CD8-positive, alpha-beta memory T cell (primary cell): ENCODE data around the gene TRRAP. TPM values are rescaled to one million over a fixed set of nuclear protein-coding genes. Genes with fewer than 3 reads are reported as not detected.

ENCODE experiments used
- CTCF ChIA-PET: fragments of 350-600 bp; sonication (Branson Sonifier 250); formaldehyde crosslinking; loops from one replicate; lab custom pipeline; 2021; ENCODE audit warnings: antibody characterized with exemption; lab: Charles Lee
- POLR2A ChIA-PET: fragments of 350-600 bp; sonication (Branson Sonifier 250); formaldehyde crosslinking; loops from one replicate; lab custom pipeline; 2021; ENCODE audit warnings: antibody characterized with exemption; lab: Charles Lee
- DNase-seq, 5 donors: peaks; one replicate each; pipeline versions ENCODE4 v3.0.0 to v3.0.0-alpha.2; 2020 to 2022; ENCODE audit warnings: mixed read lengths in 1 of 5
- H3K27ac ChIP-seq: one replicate; pipeline ENCODE4 v1.7.0; 2013; ENCODE audit warnings: low read depth, mild to moderate bottlenecking, low read length, moderate library complexity
- H3K27me3 ChIP-seq: 2 replicates; pipeline ENCODE4 v1.7.0; 2013; ENCODE audit warnings: low read length, mild to moderate bottlenecking; ENCODE audit not compliant: insufficient read depth, poor library complexity, severe bottlenecking
- H3K36me3 ChIP-seq: 2 replicates; pipeline ENCODE4 v1.7.0; 2013; ENCODE audit warnings: mild to moderate bottlenecking, low read length, moderate library complexity; ENCODE audit not compliant: insufficient read depth
- H3K4me1 ChIP-seq: 2 replicates; pipeline ENCODE4 v1.7.0; 2013; ENCODE audit warnings: mild to moderate bottlenecking, low read length, moderate library complexity; ENCODE audit not compliant: insufficient read depth
- H3K4me3 ChIP-seq: 2 replicates; pipeline ENCODE4 v1.7.0; 2013; ENCODE audit warnings: mild to moderate bottlenecking, low read length
- H3K9me3 ChIP-seq: 2 replicates; pipeline ENCODE4 v1.7.0; 2013; ENCODE audit warnings: mild to moderate bottlenecking, low read length
- H3K27ac Mint-ChIP-seq, 8 donors: one replicate each; pipeline ENCODE4 v1.8.0; 2020 to 2021; ENCODE audit warnings: mixed read lengths in 8 of 8, mild to moderate bottlenecking in 6 of 8, inconsistent platforms in 3 of 8, moderate library complexity in 3 of 8
- H3K27me3 Mint-ChIP-seq, 2 donors: one replicate each; pipeline ENCODE4 v1.8.0; 2020 to 2021; ENCODE audit warnings: mixed read lengths in 2 of 2, mild to moderate bottlenecking in 1 of 2, moderate library complexity in 1 of 2
- H3K36me3 Mint-ChIP-seq, 3 donors: one replicate each; pipeline ENCODE4 v1.8.0; 2020 to 2021; ENCODE audit warnings: mixed read lengths in 3 of 3, inconsistent platforms in 1 of 3, mild to moderate bottlenecking in 1 of 3
- H3K4me1 Mint-ChIP-seq, 3 donors: one replicate each; pipeline ENCODE4 v1.8.0; 2020 to 2021; ENCODE audit warnings: mixed read lengths in 3 of 3, inconsistent platforms in 1 of 3, mild to moderate bottlenecking in 1 of 3
- H3K4me3 Mint-ChIP-seq, 7 donors: one replicate each; pipeline ENCODE4 v1.8.0; 2020 to 2021; ENCODE audit warnings: mixed read lengths in 7 of 7, mild to moderate bottlenecking in 6 of 7, moderate library complexity in 4 of 7, inconsistent platforms in 2 of 7
- H3K9me3 Mint-ChIP-seq, 5 donors: one replicate each; pipeline ENCODE4 v1.8.0; 2020 to 2022; ENCODE audit warnings: mixed read lengths in 5 of 5, mild to moderate bottlenecking in 3 of 5, moderate library complexity in 2 of 5, inconsistent platforms in 1 of 5
- polyA plus RNA-seq: library from polyadenylated mRNA; unstranded; fragments of 300-500 nt; fragmentation: Illumina TruSeq; gene quantifications from one replicate; pipeline ENCODE4 v1.2.3, GENCODE V29; 2021
- total RNA-seq, 2 experiments: library from RNA; stranded (reverse); gene quantifications; one replicate each; pipeline ENCODE4 v1.2.3, GENCODE V29; 2021

TRRAP gene
- total and polyA plus RNA-seq, 3 experiments from 2014 or later, result 4.6 to 51.4 (median 49.6) TPM

DNA sequence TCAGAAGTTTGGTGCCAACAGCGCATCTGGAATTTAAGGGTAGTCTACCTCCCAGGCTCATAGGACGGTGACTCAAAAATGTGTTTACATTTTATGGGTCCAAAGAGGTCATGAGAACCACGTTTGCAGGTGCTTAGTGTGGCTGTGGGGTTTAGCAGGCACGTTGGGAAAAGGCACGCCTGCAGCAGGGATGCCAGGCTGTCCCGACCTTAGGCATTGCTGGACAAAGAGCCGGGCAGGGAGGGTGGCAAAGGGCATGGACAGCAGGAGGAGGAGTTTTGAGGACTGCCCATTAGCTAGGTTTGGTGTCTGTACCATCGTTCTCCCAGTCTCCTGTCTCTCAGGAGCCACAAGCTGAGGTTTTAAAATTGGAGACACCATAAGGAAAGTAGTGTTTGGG is 104.4 kb downstream of the TRRAP start:
- Mint-ChIP-seq H3K27me3 (no peaks in the 10 kb centered on the region), H3K36me3 (peaks cover 44 to 98% (median 53%) of the 10 kb centered on the region in 3 donors), H3K4me3 (no peak overlapping the region), H3K27ac (peak overlapping the region in 2 of 8 donors; percentile 17 to 24), H3K4me1 (peaks cover 5 to 16% (median 7%) of the 10 kb centered on the region in 3 donors), H3K9me3 (peaks cover 0 to 9% (median 2%) of the 10 kb centered on the region in 5 donors)
- ChIA-PET CTCF (no interaction called here), POLR2A (no interaction called here)
- H3K36me3 ChIP-seq, result peaks cover 79% of the 10 kb centered on the region
- no peak overlapping the region for H3K27ac ChIP-seq
- no peak for DNase-seq
- H3K4me3 ChIP-seq, result no peak overlapping the region
- no peaks in the 10 kb centered on the region for H3K9me3 ChIP-seq
- no peaks in the 10 kb centered on the region for H3K4me1 ChIP-seq
- H3K27me3 ChIP-seq, result no peaks in the 10 kb centered on the region

DNA sequence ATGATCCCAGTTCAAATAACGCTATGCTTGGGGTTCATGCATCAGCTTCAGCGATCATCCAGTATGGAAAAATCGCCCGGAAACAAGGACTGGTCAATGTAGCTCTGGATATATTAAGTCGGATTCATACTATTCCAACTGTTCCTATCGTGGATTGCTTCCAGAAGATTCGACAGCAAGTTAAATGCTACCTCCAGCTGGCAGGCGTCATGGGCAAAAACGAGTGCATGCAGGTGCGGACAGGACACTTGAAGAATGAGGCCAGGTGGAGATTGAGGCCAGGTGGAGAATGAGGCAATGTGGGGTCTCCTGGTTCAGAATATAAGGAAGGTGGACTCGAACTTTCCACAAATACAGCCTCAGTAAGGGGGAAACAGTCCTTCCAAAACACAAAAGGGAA is 105.8 kb downstream of the TRRAP start:
- Histone ChIP-seq H3K9me3 (no peaks in the 10 kb centered on the region), H3K36me3 (peaks cover 79% of the 10 kb centered on the region), H3K4me3 (no peak overlapping the region), H3K27me3 (no peaks in the 10 kb centered on the region), H3K27ac (no peak overlapping the region), H3K4me1 (peaks cover 5% of the 10 kb centered on the region)
- Mint-ChIP-seq H3K27me3 (no peaks in the 10 kb centered on the region), H3K9me3 (peaks cover 0 to 9% (median 2%) of the 10 kb centered on the region in 5 donors), H3K36me3 (peaks cover 44 to 98% (median 56%) of the 10 kb centered on the region in 3 donors), H3K27ac (no peak overlapping the region), H3K4me1 (peaks cover 18 to 30% (median 21%) of the 10 kb centered on the region in 3 donors), H3K4me3 (no peak overlapping the region)
- ChIA-PET POLR2A (no interaction called here), CTCF (interaction anchor here (1.4 kb wide), 1 partner anchor 14 kb away, joined by 3 read pairs; no protein-coding TSS in a partner anchor)
- DNase-seq, result no peak

DNA sequence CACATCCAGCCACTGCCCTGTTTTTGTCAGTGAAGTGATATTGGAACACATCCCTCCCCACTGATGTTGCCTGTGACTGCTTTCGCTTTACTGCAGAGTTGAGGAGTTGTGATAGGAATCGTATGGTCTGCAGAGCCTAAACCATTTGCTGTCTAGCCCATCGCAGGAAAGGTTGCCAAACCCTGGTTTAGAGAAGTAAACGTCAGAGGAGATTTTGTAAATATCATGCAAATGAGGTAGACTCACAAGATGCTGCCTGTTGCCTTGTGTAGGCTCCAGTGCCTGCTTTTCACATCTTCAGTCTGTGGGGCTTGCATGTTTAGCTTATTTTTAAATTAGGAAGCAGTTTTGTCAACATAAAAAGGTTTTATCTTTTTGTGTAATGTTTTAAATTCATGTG is 107.1 kb downstream of the TRRAP start:
- CTCF ChIA-PET, result interaction anchor here (1.1 kb wide), 1 partner anchor 107 kb away, joined by 3 read pairs; the partner anchor contains the start of gene TRRAP
- Histone ChIP-seq H3K36me3 (peaks cover 75% of the 10 kb centered on the region), H3K4me1 (peaks cover 8% of the 10 kb centered on the region), H3K9me3 (no peaks in the 10 kb centered on the region), H3K27ac (no peak overlapping the region), H3K4me3 (no peak overlapping the region), H3K27me3 (no peaks in the 10 kb centered on the region)
- Mint-ChIP-seq H3K9me3 (peaks cover 0 to 9% (median 2%) of the 10 kb centered on the region in 5 donors), H3K27ac (no peak overlapping the region), H3K4me1 (peaks cover 24 to 37% (median 30%) of the 10 kb centered on the region in 3 donors), H3K27me3 (no peaks in the 10 kb centered on the region), H3K4me3 (no peak overlapping the region), H3K36me3 (peaks cover 44 to 97% (median 56%) of the 10 kb centered on the region in 3 donors)
- POLR2A ChIA-PET, result no interaction called here
- DNase-seq, result no peak

DNA sequence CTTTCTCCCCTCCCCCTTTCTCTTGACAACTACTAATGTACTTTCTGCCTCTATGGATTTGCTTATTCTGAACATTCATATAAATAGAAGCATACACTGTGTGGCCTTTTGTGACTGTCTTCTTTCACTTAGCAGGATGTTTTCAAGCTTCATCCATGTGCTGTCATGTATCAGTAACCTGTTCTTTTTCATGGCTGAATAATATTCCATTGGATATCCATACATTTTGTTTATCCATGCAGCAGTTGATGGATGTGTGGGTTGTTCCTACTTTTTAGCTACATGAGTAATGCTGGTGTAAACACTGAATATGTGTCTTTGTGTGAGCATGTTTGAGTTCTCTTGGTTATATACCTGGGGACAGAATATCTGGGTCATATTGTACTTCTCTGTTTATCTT is 107.6 kb downstream of the TRRAP start:
- ChIA-PET POLR2A (no interaction called here), CTCF (interaction anchor here (1.1 kb wide), 1 partner anchor 107 kb away, joined by 3 read pairs; the partner anchor contains the start of gene TRRAP)
- no peaks in the 10 kb centered on the region for H3K27me3 Mint-ChIP-seq
- H3K27me3 ChIP-seq, result no peaks in the 10 kb centered on the region
- peaks cover 24 to 37% (median 31%) of the 10 kb centered on the region in 3 donors for H3K4me1 Mint-ChIP-seq
- peaks cover 8% of the 10 kb centered on the region for H3K4me1 ChIP-seq
- H3K4me3 Mint-ChIP-seq, result no peak overlapping the region
- peaks cover 44 to 96% (median 53%) of the 10 kb centered on the region in 3 donors for H3K36me3 Mint-ChIP-seq
- peaks cover 77% of the 10 kb centered on the region for H3K36me3 ChIP-seq
- DNase-seq, result no peak
- H3K27ac ChIP-seq, result no peak overlapping the region
- no peak overlapping the region for H3K4me3 ChIP-seq
- H3K9me3 ChIP-seq, result no peaks in the 10 kb centered on the region
- peaks cover 0 to 9% (median 2%) of the 10 kb centered on the region in 5 donors for H3K9me3 Mint-ChIP-seq
- no peak overlapping the region for H3K27ac Mint-ChIP-seq

DNA sequence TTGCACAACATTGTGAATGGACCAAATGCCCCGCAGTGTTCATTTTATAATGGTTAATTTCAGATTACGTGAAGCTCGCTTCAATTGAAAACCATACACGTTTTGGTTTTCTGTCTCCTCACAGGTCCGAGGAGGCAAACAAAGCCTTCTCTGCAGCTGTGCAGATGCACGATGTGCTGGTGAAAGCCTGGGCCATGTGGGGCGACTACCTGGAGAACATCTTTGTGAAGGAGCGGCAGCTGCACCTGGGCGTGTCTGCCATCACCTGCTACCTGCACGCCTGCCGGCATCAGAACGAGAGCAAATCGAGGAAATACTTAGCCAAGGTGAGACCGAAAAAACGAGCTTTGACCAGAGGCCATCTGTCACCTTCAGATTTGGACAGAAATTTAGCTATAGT is 110.3 kb downstream of the TRRAP start:
- Mint-ChIP-seq H3K4me3 (peak overlapping the region in 2 of 7 donors; percentile 19 to 41), H3K9me3 (peaks cover 0 to 9% (median 2%) of the 10 kb centered on the region in 5 donors), H3K36me3 (peaks cover 45 to 96% (median 56%) of the 10 kb centered on the region in 3 donors), H3K27me3 (no peaks in the 10 kb centered on the region), H3K4me1 (peaks cover 24 to 37% (median 31%) of the 10 kb centered on the region in 3 donors), H3K27ac (peak overlapping the region; percentile 46 to 90 (median 80))
- Histone ChIP-seq H3K9me3 (no peaks in the 10 kb centered on the region), H3K27me3 (no peaks in the 10 kb centered on the region), H3K4me1 (peaks cover 8% of the 10 kb centered on the region), H3K27ac (no peak overlapping the region), H3K36me3 (peaks cover 76% of the 10 kb centered on the region), H3K4me3 (no peak overlapping the region)
- ChIA-PET POLR2A (no interaction called here), CTCF (no interaction called here)
- DNase-seq, result no peak

DNA sequence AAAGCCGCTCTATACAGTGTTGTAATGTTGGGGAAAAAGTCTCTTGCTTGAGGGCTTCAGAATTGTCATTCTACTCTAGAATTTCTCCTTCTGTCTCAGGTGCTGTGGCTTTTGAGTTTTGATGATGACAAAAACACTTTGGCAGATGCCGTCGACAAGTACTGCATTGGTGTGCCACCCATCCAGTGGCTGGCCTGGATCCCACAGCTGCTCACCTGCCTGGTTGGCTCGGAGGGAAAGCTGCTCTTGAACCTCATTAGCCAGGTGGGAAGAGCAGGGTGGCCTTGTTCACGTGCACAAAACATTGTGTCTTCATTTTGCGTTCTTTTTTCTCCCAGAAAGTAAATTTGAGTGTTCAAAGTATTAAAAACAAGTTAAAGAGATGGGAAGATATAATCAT is 112.0 kb downstream of the TRRAP start:
- peaks cover 24 to 37% (median 31%) of the 10 kb centered on the region in 3 donors for H3K4me1 Mint-ChIP-seq
- peaks cover 73% of the 10 kb centered on the region for H3K36me3 ChIP-seq
- H3K9me3 Mint-ChIP-seq, result peaks cover 0 to 9% (median 2%) of the 10 kb centered on the region in 5 donors
- ChIA-PET CTCF (no interaction called here), POLR2A (no interaction called here)
- H3K4me3 ChIP-seq, result no peak overlapping the region
- peaks cover 27 to 96% (median 44%) of the 10 kb centered on the region in 3 donors for H3K36me3 Mint-ChIP-seq
- peak overlapping the region in 4 of 8 donors; percentile 23 to 72 (median 58) for H3K27ac Mint-ChIP-seq
- no peaks in the 10 kb centered on the region for H3K27me3 Mint-ChIP-seq
- no peaks in the 10 kb centered on the region for H3K9me3 ChIP-seq
- H3K4me1 ChIP-seq, result peaks cover 8% of the 10 kb centered on the region
- no peak overlapping the region for H3K4me3 Mint-ChIP-seq
- no peak for DNase-seq
- no peak overlapping the region for H3K27ac ChIP-seq
- H3K27me3 ChIP-seq, result no peaks in the 10 kb centered on the region

DNA sequence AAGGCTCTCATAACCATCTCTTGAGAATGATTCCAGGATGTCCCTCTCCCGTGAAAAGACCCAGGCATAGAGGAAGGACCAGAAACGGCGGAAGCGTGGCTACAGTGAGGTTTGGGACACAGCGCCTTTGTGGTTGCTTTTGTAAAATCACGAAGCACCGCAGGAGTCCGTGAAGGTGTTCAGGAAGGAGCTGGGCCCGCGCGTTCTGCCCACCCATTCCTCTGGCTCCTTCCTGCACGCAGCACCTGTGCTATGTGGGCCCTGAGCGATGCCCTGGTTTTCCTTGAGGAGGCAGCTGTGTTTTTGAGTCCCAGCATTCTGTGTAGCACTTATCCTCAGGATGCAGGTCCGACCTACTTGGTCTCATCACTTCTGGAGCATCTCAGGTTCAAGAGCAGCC is 112.8 kb downstream of the TRRAP start:
- Histone ChIP-seq H3K4me3 (no peak overlapping the region), H3K27me3 (no peaks in the 10 kb centered on the region), H3K36me3 (peaks cover 73% of the 10 kb centered on the region), H3K27ac (no peak overlapping the region), H3K9me3 (no peaks in the 10 kb centered on the region), H3K4me1 (peaks cover 8% of the 10 kb centered on the region)
- DNase-seq, result no peak
- peak overlapping the region in 3 of 8 donors; percentile 17 to 84 (median 22) for H3K27ac Mint-ChIP-seq
- ChIA-PET CTCF (no interaction called here), POLR2A (no interaction called here)
- peaks cover 20 to 96% (median 44%) of the 10 kb centered on the region in 3 donors for H3K36me3 Mint-ChIP-seq
- H3K27me3 Mint-ChIP-seq, result no peaks in the 10 kb centered on the region
- H3K9me3 Mint-ChIP-seq, result peaks cover 0 to 4% (median 0%) of the 10 kb centered on the region in 5 donors
- H3K4me3 Mint-ChIP-seq, result no peak overlapping the region
- H3K4me1 Mint-ChIP-seq, result peaks cover 25 to 33% (median 31%) of the 10 kb centered on the region in 3 donors

DNA sequence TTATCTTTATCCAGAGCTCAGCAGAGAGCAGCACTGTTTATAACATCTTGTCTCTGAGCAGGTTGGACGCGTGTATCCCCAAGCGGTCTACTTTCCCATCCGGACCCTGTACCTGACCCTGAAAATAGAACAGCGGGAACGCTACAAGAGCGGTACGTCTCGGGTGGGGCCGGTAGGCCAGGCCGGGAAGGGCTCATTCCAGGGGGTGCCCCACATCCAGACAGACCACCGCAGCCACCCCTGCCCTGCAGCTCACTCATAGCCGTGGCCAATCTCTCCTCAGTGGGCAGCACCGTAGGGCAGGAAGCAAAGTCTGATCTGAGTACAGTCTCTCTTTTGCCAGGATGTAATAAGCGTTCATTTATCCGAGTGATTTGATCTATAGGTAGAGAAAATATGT is 113.7 kb downstream of the TRRAP start:
- H3K36me3 ChIP-seq, result peaks cover 69% of the 10 kb centered on the region
- Mint-ChIP-seq H3K4me1 (peaks cover 25 to 30% (median 27%) of the 10 kb centered on the region in 3 donors), H3K27me3 (no peaks in the 10 kb centered on the region), H3K4me3 (no peak overlapping the region), H3K27ac (peak overlapping the region in 1 of 8 donors; percentile 35), H3K9me3 (no peaks in the 10 kb centered on the region), H3K36me3 (peaks cover 10 to 92% (median 38%) of the 10 kb centered on the region in 3 donors)
- H3K9me3 ChIP-seq, result no peaks in the 10 kb centered on the region
- DNase-seq, result no peak
- H3K4me1 ChIP-seq, result peaks cover 8% of the 10 kb centered on the region
- POLR2A ChIA-PET, result no interaction called here
- H3K27ac ChIP-seq, result no peak overlapping the region
- H3K4me3 ChIP-seq, result no peak overlapping the region
- no peaks in the 10 kb centered on the region for H3K27me3 ChIP-seq
- CTCF ChIA-PET, result no interaction called here
